Astrocyte (in vitro differentiated cells and primary cell): ENCODE data around the gene MYOF. TPM values are rescaled to one million over a fixed set of nuclear protein-coding genes. Genes with fewer than 3 reads are reported as not detected.
"Not testable (repeated sequence)": the region's sequence is repeated elsewhere in the genome, so short reads cannot be mapped to it uniquely, and the experiment has no call there.

Experiments used
- DNase-seq: peaks from one replicate; pipeline ENCODE4 v3.0.0-alpha.2; 2010; ENCODE audit warnings: low read depth
- FAIRE-seq: peaks from 2 replicates; lab custom pipeline; 2011; peaks lifted over from hg19 to GRCh38; lab: Jason Lieb, UNC
- H2AFZ ChIP-seq: 2 replicates; pipeline ENCODE4 v1.6.0; 2012; ENCODE audit warnings: low read depth, low read length, inconsistent platforms
- H3K27ac ChIP-seq: 2 replicates; pipeline ENCODE4 v1.5.1; 2011; ENCODE audit warnings: low read depth, low read length, inconsistent platforms
- H3K27me3 ChIP-seq: 2 replicates; pipeline ENCODE4 v1.6.0; 2011; ENCODE audit warnings: low read length, inconsistent platforms; ENCODE audit not compliant: insufficient read depth
- H3K36me3 ChIP-seq: 2 replicates; pipeline ENCODE4 v1.5.1; 2011; ENCODE audit warnings: low read length, inconsistent platforms; ENCODE audit not compliant: insufficient read depth
- H3K4me1 ChIP-seq: 2 replicates; pipeline ENCODE4 v1.5.1; 2011; ENCODE audit warnings: low read length, inconsistent platforms; ENCODE audit not compliant: insufficient read depth
- H3K4me2 ChIP-seq: 2 replicates; pipeline ENCODE4 v1.6.0; 2012; ENCODE audit warnings: low read length, inconsistent platforms
- H3K4me3 ChIP-seq: 2 replicates; pipeline ENCODE4 v1.5.1; 2011; ENCODE audit warnings: low read depth, mild to moderate bottlenecking, low read length, inconsistent platforms; ENCODE audit not compliant: insufficient read depth
- H3K79me2 ChIP-seq: 2 replicates; pipeline ENCODE4 v1.6.0; 2012; ENCODE audit warnings: mild to moderate bottlenecking, low read length, inconsistent platforms; ENCODE audit not compliant: insufficient read depth
- H3K9ac ChIP-seq: 2 replicates; pipeline ENCODE4 v1.6.0; 2012; ENCODE audit warnings: mild to moderate bottlenecking, low read length, inconsistent platforms
- H3K9me3 ChIP-seq: 2 replicates; pipeline ENCODE4 v1.5.1; 2012; ENCODE audit warnings: low read depth, mild to moderate bottlenecking, low read length, inconsistent platforms; ENCODE audit not compliant: insufficient read depth
- H4K20me1 ChIP-seq: 2 replicates; pipeline ENCODE4 v1.6.0; 2012; ENCODE audit warnings: low read length, inconsistent platforms; ENCODE audit not compliant: insufficient read depth
- H3K27ac Mint-ChIP-seq: one replicate; pipeline ENCODE4 v1.8.0; 2021; ENCODE audit warnings: mild to moderate bottlenecking, mixed read lengths; ENCODE audit not compliant: unreplicated experiment
- H3K27me3 Mint-ChIP-seq: one replicate; pipeline ENCODE4 v1.8.0; 2021; ENCODE audit warnings: low read depth, mixed read lengths; ENCODE audit not compliant: unreplicated experiment
- H3K36me3 Mint-ChIP-seq: one replicate; pipeline ENCODE4 v1.8.0; 2021; ENCODE audit warnings: low read depth, mixed read lengths; ENCODE audit not compliant: unreplicated experiment
- H3K4me1 Mint-ChIP-seq: one replicate; pipeline ENCODE4 v1.8.0; 2021; ENCODE audit warnings: low read depth, mixed read lengths; ENCODE audit not compliant: unreplicated experiment
- H3K4me3 Mint-ChIP-seq: one replicate; pipeline ENCODE4 v1.8.0; 2021; ENCODE audit warnings: mild to moderate bottlenecking, moderate library complexity, mixed read lengths; ENCODE audit not compliant: unreplicated experiment
- H3K9me3 Mint-ChIP-seq: one replicate; pipeline ENCODE4 v1.8.0; 2021; ENCODE audit warnings: mild to moderate bottlenecking, mixed read lengths; ENCODE audit not compliant: unreplicated experiment
- EZH2 ChIP-seq: IDR thresholded peaks from 2 replicates; pipeline ENCODE4 v1.6.1; 2012; ENCODE audit warnings: mild to moderate bottlenecking, low read length, inconsistent platforms; ENCODE audit not compliant: insufficient read depth
- total RNA-seq: library from RNA; stranded (reverse); gene quantifications from 2 replicates; pipeline ENCODE4 v1.2.1, GENCODE V29; 2021
- TF ChIP-seq, protein P1 (sequence below): IDR thresholded peaks from 2 replicates; pipeline ENCODE4 v1.5.1; 2011; ENCODE audit warnings: low read depth, mild to moderate bottlenecking, inconsistent platforms, low read length, moderate library complexity; ENCODE audit not compliant: insufficient read depth

MYOF gene
- total RNA-seq, 1 donor from 2014 or later = 306 TPM

DNA sequence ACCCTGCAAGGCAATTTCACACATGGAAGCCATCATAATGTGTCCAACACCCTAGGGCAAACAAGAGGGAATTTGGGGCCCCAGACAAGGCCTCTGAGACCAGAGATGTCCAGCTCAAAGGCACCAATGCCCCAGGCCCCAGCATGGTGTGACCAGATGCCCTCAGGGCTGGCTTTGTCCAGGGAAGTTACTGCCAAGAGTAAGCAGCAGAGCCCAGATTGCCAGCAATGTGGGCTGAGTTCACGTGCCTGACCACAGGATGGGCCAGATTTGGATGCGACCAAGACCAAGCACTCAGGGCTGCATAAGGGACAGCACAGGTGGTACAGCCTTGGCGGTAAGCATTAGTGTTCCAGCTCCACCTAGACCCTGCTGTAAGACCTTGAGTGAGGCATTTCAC is 12.7 kb downstream of the MYOF start:
- Histone ChIP-seq H3K4me1 (peaks cover 85% of the 10 kb centered on the region), H3K4me2 (peak overlapping the region; percentile 78), H3K4me3 (no peak overlapping the region), H3K9ac (peak overlapping the region; percentile 85), H3K27ac (peak overlapping the region; percentile 99), H3K9me3 (no peaks in the 10 kb centered on the region), H2AFZ (no peak overlapping the region), H3K36me3 (peaks cover 30% of the 10 kb centered on the region), H3K79me2 (peaks cover 80% of the 10 kb centered on the region), H4K20me1 (peaks cover 8% of the 10 kb centered on the region), H3K27me3 (no peaks in the 10 kb centered on the region)
- H3K27me3 Mint-ChIP-seq = no peaks in the 10 kb centered on the region
- peaks cover 66% of the 10 kb centered on the region for H3K4me1 Mint-ChIP-seq
- DNase-seq (no peak), FAIRE-seq (no peak)
- H3K36me3 Mint-ChIP-seq = peaks cover 25% of the 10 kb centered on the region
- peak overlapping the region; percentile 45 for H3K4me3 Mint-ChIP-seq
- peaks cover 2% of the 10 kb centered on the region for H3K9me3 Mint-ChIP-seq
- TF ChIP-seq, protein P1, sequence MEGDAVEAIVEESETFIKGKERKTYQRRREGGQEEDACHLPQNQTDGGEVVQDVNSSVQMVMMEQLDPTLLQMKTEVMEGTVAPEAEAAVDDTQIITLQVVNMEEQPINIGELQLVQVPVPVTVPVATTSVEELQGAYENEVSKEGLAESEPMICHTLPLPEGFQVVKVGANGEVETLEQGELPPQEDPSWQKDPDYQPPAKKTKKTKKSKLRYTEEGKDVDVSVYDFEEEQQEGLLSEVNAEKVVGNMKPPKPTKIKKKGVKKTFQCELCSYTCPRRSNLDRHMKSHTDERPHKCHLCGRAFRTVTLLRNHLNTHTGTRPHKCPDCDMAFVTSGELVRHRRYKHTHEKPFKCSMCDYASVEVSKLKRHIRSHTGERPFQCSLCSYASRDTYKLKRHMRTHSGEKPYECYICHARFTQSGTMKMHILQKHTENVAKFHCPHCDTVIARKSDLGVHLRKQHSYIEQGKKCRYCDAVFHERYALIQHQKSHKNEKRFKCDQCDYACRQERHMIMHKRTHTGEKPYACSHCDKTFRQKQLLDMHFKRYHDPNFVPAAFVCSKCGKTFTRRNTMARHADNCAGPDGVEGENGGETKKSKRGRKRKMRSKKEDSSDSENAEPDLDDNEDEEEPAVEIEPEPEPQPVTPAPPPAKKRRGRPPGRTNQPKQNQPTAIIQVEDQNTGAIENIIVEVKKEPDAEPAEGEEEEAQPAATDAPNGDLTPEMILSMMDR = no peak
- no peak for TF ChIP-seq EZH2
- H3K27ac Mint-ChIP-seq = peak overlapping the region; percentile 95

DNA sequence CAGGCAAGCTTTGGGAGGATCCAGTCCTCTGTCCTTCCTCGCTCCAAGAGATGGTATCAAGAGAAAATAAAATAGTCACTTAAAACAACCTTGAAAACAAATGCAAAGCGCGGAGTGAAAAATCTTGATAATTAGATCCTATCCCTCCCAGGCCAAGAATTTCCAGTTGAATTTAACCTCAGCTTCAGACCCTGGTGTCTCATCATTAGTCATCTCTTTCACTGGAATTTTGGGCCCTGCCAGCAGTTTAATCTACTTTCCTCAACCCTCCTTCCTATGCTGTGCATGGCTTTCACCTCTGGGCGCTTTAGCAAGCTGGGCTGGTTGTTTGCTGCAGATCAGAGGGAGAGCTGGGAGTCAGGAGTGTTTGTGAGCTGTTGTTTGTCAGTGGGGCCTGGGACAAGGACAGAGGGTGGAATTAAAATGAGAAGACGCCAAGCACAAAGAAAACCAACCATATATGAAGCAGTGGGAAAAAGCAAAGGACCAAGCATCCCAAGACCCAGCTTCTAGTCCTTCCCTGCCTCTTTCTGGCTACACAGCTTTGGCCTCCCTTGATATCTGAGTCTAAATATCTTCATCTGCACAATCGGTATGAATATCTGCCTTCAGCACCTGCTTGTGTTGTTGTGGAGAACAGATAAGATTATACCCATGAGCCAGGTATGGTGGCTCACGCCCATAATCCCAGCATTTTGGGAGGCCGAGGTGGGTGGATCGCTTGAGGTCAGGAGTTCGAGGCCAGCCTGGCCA is 13.5 kb downstream of the MYOF start:
- H3K36me3 Mint-ChIP-seq = peaks cover 23% of the 10 kb centered on the region
- Histone ChIP-seq H2AFZ (no peak overlapping the region), H3K79me2 (peaks cover 80% of the 10 kb centered on the region), H3K4me2 (peak overlapping the region; percentile 78), H3K4me1 (peaks cover 85% of the 10 kb centered on the region), H3K9me3 (no peaks in the 10 kb centered on the region), H3K9ac (peak overlapping the region; percentile 85), H4K20me1 (peaks cover 8% of the 10 kb centered on the region), H3K27me3 (no peaks in the 10 kb centered on the region), H3K4me3 (peak overlapping the region; percentile 43), H3K36me3 (peaks cover 24% of the 10 kb centered on the region), H3K27ac (peak overlapping the region; percentile 99)
- FAIRE-seq (peak; percentile 41), DNase-seq (peak; percentile 94)
- H3K27ac Mint-ChIP-seq = peak overlapping the region; percentile 95
- peak overlapping the region; percentile 65 for H3K4me3 Mint-ChIP-seq
- H3K9me3 Mint-ChIP-seq = peaks cover 2% of the 10 kb centered on the region
- TF ChIP-seq, protein P1 = no peak
- TF ChIP-seq EZH2 = no peak
- H3K27me3 Mint-ChIP-seq = no peaks in the 10 kb centered on the region
- peaks cover 66% of the 10 kb centered on the region for H3K4me1 Mint-ChIP-seq

DNA sequence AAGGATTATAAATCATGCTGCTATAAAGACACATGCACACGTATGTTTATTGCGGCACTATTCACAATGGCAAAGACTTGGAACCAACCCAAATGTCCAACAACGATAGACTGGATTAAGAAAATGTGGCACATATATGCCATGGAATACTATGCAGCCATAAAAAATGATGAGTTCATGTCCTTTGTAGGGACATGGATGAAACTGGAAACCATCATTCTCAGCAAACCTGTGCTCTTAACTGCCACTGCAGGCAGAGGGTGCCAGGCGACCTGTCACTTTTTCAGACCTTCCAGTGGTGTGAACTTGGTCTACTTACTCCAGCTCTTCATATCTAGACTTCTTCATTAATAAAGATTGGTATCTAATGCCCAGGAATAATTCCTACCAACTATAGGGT is 14.5 kb downstream of the MYOF start:
- peaks cover 61% of the 10 kb centered on the region for H3K4me1 Mint-ChIP-seq
- peak overlapping the region; percentile 95 for H3K27ac Mint-ChIP-seq
- Histone ChIP-seq H3K79me2 (peaks cover 80% of the 10 kb centered on the region), H3K4me2 (peak overlapping the region; percentile 78), H3K27ac (peak overlapping the region; percentile 99), H3K36me3 (peaks cover 18% of the 10 kb centered on the region), H3K4me1 (peaks cover 86% of the 10 kb centered on the region), H3K9ac (peak overlapping the region; percentile 85)
- not testable (repeated sequence) for H2AFZ ChIP-seq, H4K20me1 ChIP-seq, H3K4me3 ChIP-seq, FAIRE-seq, DNase-seq, H3K27me3 ChIP-seq, H3K4me3 Mint-ChIP-seq, H3K27me3 Mint-ChIP-seq, H3K9me3 ChIP-seq, H3K9me3 Mint-ChIP-seq
- H3K36me3 Mint-ChIP-seq = peaks cover 21% of the 10 kb centered on the region
